DOHH2 (cell line): ENCODE results near the gene PLEKHJ1.

ENCODE experiments used
- CTCF ChIP-seq: fragments of 200-600 bp; sonication (generic); IDR thresholded peaks from one replicate; pipeline ENCODE4 v1.5.1; 2014; ENCODE audit warnings: antibody characterized with exemption, mild to moderate bottlenecking, low read depth, low read length; ENCODE audit not compliant: poor library complexity, severe bottlenecking
- EZH2phosphoT487 ChIP-seq: fragments of 200-600 bp; sonication (generic); IDR thresholded peaks from 2 replicates; pipeline ENCODE4 v1.6.1; 2017; ENCODE audit warnings: borderline replicate concordance, mild to moderate bottlenecking, antibody characterized with exemption, low read length, moderate library complexity, mixed read lengths

GRCh38 chr19:2186071-2186846 is 49.9 kb downstream of the PLEKHJ1 start:
- TF ChIP-seq CTCF (no peak), EZH2phosphoT487 (no peak)
